Kidney (tissue), 14 donors: ENCODE data around the gene TMEM120B. TPM values are rescaled to one million over a fixed set of nuclear protein-coding genes. Genes with fewer than 3 reads are reported as not detected.

ENCODE experiments used
- DNase-seq, 5 donors: peaks; one replicate each; pipeline ENCODE4 v3.0.0-alpha.2; 2013 to 2020
- FAIRE-seq: peaks from 2 replicates; lab custom pipeline; 2012; peaks lifted over from hg19 to GRCh38; lab: Jason Lieb, UNC
- H3K27ac ChIP-seq, 2 donors: one replicate each; pipeline ENCODE4 v1.7.0; 2013; ENCODE audit warnings: low read depth in 2 of 2, low read length in 2 of 2, inconsistent platforms in 1 of 2
- H3K27me3 ChIP-seq: one replicate; pipeline ENCODE4 v1.7.1; 2013; ENCODE audit warnings: low read length, inconsistent platforms; ENCODE audit not compliant: control insufficient read depth, insufficient read depth
- H3K36me3 ChIP-seq, 3 donors: one replicate each; pipeline versions ENCODE4 v1.7.0 to v1.7.1; 2013; ENCODE audit warnings: low read length in 3 of 3, control low read depth in 1 of 3, inconsistent platforms in 1 of 3; ENCODE audit not compliant: insufficient read depth in 3 of 3, control insufficient read depth in 2 of 3
- H3K4me1 ChIP-seq, 3 donors: one replicate each; pipeline versions ENCODE4 v1.7.0 to v1.7.1; 2013; ENCODE audit warnings: low read length in 3 of 3, inconsistent platforms in 1 of 3, low read depth in 1 of 3; ENCODE audit not compliant: control insufficient read depth in 2 of 3, insufficient read depth in 2 of 3
- H3K4me3 ChIP-seq, 3 donors: one replicate each; pipeline versions ENCODE4 v1.7.0 to v1.8.1; 2013; ENCODE audit warnings: low read length in 3 of 3, control low read depth in 1 of 3, inconsistent platforms in 1 of 3
- H3K9ac ChIP-seq, 3 donors: one replicate each; pipeline versions ENCODE4 v1.7.0 to v1.7.1; 2013; ENCODE audit warnings: low read length in 3 of 3, control low read depth in 1 of 3, inconsistent platforms in 1 of 3
- H3K9me3 ChIP-seq, 3 donors: one replicate each; pipeline versions ENCODE4 v1.7.0 to v1.7.1; 2013; ENCODE audit warnings: low read length in 3 of 3, control low read depth in 1 of 3, inconsistent platforms in 1 of 3; ENCODE audit not compliant: control insufficient read depth in 2 of 3, insufficient read depth in 1 of 3
- CTCF ChIP-seq: IDR thresholded peaks from 3 replicates; pipeline ENCODE4 v1.5.1; 2012; ENCODE audit warnings: mild to moderate bottlenecking, moderate library complexity, borderline replicate concordance; ENCODE audit not compliant: insufficient read depth; ENCODE audit errors: extremely low read depth
- intact Hi-C: fragments of 100-400 bp; cut with DNase I; formaldehyde crosslinking; loops from one replicate; pipeline ENCODE4 v1.11.1; 2022
- polyA plus RNA-seq: library from polyadenylated mRNA; stranded (reverse); fragments of 350-450 nt; fragmentation: Illumina TruSeq; extraction: RNeasy Lipid Tissue Mini Kit (QIAGEN cat#74804); gene quantifications from one replicate; pipeline ENCODE4 v1.2.3, GENCODE V29; 2014; ENCODE audit warnings: low read depth, low replicate concordance; ENCODE audit not compliant: insufficient read depth
- total RNA-seq: library from RNA; stranded (reverse); fragmentation: NEBNext Ultra II Directional; extraction: Animal tissue kit (Norgen Biotek cat#: 25700); gene quantifications from one replicate; pipeline ENCODE4 v1.2.1, GENCODE V29; 2021
- donor health status: control.
- donor health status: control.
- donor health status: control.
- donor health status: control.
- donor health status: control.
- donor health status: DM: yes; HTN: yes; CAD: no.
- donor health status: Normal renal cell carcinoma (clear cell type).

The TMEM120B gene
- total and polyA plus RNA-seq, 2 donors from 2014 or later = 9.0 to 14.2 TPM

DNA sequence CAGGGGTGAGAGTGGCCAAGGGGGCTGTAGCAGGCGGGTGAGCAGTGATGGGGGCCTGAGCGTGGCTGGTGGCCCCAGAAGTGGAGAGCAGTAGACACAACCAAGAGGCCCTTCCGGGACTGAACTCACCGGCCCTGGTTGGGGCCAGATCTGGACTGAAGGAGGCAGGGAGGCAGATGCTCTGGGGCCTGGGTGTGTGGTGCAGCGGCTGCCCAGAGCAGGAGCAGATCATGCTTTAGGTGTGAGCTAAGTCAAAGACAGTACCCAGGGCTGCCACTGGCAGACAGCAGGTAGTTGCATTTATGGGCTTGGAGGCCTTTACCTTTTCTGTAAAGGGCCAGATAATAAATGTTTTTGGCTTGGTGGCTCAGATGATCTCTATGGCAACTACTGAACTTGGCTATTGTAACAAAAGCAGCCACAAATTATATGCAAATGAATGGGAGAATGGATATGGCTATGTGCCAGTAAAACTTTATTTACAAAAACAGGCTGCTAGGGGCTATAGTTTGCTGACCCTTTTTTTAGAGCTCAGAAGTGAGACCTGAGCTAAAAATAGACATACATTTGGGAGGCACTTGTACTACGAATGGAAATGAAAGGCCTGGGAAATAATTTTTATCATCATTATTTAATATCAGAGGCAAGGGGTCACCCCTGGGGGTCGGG, 116.8 kb downstream of the TMEM120B start:
- H3K9me3 ChIP-seq = no peaks in the 10 kb centered on the region
- intact Hi-C loops = no loop called here
- FAIRE-seq (no peak), DNase-seq (no peak)
- H3K27ac ChIP-seq = no peak overlapping the region
- no peak overlapping the region for H3K9ac ChIP-seq
- no peak for TF ChIP-seq CTCF
- peaks cover 2 to 29% (median 14%) of the 10 kb centered on the region in 3 donors for H3K36me3 ChIP-seq
- no peak overlapping the region for H3K4me3 ChIP-seq
- peaks cover 0 to 2% (median 0%) of the 10 kb centered on the region in 3 donors for H3K4me1 ChIP-seq
- no peaks in the 10 kb centered on the region for H3K27me3 ChIP-seq

DNA sequence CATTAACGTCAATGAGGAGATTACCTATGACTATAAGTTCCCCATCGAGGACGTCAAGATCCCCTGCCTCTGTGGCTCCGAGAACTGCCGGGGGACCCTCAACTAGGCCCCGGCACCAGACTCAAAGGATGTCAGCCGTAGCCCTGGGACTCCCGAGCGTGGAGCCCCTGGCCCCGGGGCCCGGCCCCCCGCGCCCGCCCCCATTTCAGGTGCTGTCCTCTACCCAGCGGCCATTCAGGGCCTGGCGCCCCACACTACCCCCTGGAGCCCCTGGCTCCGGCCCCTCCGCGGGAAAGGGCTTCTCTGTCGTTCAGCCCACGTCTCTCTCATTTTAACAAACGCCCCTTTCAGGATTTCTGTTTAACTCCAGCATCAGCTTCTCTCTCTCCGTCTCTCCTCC, 117.6 kb downstream of the TMEM120B start:
- no peak for DNase-seq
- H3K9me3 ChIP-seq = no peaks in the 10 kb centered on the region
- H3K36me3 ChIP-seq = peaks cover 2 to 29% (median 14%) of the 10 kb centered on the region in 3 donors
- no peaks in the 10 kb centered on the region for H3K27me3 ChIP-seq
- no peak overlapping the region for H3K9ac ChIP-seq
- no peak overlapping the region for H3K27ac ChIP-seq
- H3K4me3 ChIP-seq = no peak overlapping the region
- TF ChIP-seq CTCF = no peak
- H3K4me1 ChIP-seq = peaks cover 0 to 2% (median 0%) of the 10 kb centered on the region in 3 donors
- FAIRE-seq = no peak
- intact Hi-C loops = no loop called here

DNA sequence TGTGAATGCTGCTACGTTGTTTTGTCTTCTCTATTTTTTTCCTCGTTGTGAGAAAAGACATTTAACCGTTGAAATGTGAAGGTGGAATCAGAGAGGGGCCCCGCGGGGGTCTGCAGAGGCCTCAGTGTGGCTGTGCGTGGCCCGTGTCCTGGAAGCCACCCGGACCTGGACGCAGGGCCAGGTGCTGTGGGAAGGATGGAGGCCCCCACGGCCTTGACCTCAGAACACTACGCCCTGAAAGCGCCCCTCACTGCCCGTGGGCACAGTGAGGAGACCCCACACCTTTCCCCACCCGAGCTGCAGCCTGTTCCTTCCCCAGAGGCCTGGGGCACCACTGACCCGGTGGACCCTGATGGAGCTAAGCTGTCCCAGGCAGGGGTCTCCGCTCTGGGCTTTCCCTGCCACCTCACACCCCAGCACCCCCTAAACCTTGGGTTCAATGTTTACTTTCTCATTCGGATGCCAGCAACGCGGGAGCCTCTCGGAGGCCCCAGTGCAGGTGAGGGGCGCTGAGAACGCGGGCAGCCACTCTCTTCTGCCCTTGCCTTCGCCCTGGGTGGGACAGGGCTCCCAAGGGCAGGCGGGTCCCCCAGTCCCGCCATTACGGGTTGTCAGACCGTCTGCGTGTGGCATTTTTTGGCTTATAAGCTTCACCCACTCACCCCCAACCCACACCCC, 118.2 kb downstream of the TMEM120B start:
- DNase-seq (no peak), FAIRE-seq (no peak)
- intact Hi-C loops = no loop called here
- Histone ChIP-seq H3K9ac (no peak overlapping the region), H3K9me3 (no peaks in the 10 kb centered on the region), H3K27ac (no peak overlapping the region), H3K4me1 (peaks cover 0 to 2% (median 0%) of the 10 kb centered on the region in 3 donors), H3K27me3 (no peaks in the 10 kb centered on the region), H3K36me3 (peaks cover 2 to 29% (median 14%) of the 10 kb centered on the region in 3 donors), H3K4me3 (no peak overlapping the region)
- no peak for TF ChIP-seq CTCF

Other genes with a start within 250 kb of the TMEM120B start
- 19.7 TPM for gene KDM2B, start 131.7 kb upstream of the TMEM120B start, total RNA-seq
- 6.2 TPM for gene KDM2B, start 131.7 kb upstream of the TMEM120B start, polyA plus RNA-seq
- gene ORAI1, start 86.2 kb upstream of the TMEM120B start, total RNA-seq = 16.5 TPM
- 18.2 TPM for gene ORAI1, start 86.2 kb upstream of the TMEM120B start, polyA plus RNA-seq
- gene MORN3, start 43.1 kb upstream of the TMEM120B start, total RNA-seq = 1.9 TPM
- 1.5 TPM for gene MORN3, start 43.1 kb upstream of the TMEM120B start, polyA plus RNA-seq
- 42.6 TPM for gene RHOF, start 80.9 kb downstream of the TMEM120B start, total RNA-seq
- 23.9 TPM for gene RHOF, start 80.9 kb downstream of the TMEM120B start, polyA plus RNA-seq
- 34.5 TPM for gene SETD1B, start 91.3 kb downstream of the TMEM120B start, total RNA-seq
- gene SETD1B, start 91.3 kb downstream of the TMEM120B start, polyA plus RNA-seq = 3.5 TPM
- 4.6 TPM for gene HPD, start 146.1 kb downstream of the TMEM120B start, total RNA-seq
- gene HPD, start 146.1 kb downstream of the TMEM120B start, polyA plus RNA-seq = 393 TPM
- gene PSMD9, start 176.0 kb downstream of the TMEM120B start, total RNA-seq = 54.9 TPM
- 115 TPM for gene PSMD9, start 176.0 kb downstream of the TMEM120B start, polyA plus RNA-seq
- gene CFAP251, start 205.8 kb downstream of the TMEM120B start, total RNA-seq = 10.8 TPM
- 2.9 TPM for gene CFAP251, start 205.8 kb downstream of the TMEM120B start, polyA plus RNA-seq